MV-4-11 (cell line): ENCODE measurements around the gene POLD4.

Experiments used
- DNase-seq: peaks from one replicate; lab custom pipeline; 2025; lab: John Stamatoyannopoulos, UW

POLD4 gene

GRCh38 chr11:67387518-67387917 lies 34.2 kb upstream of the POLD4 start:
- no peak for DNase-seq

GRCh38 chr11:67387069-67387468 lies 33.7 kb upstream of the POLD4 start:
- no peak for DNase-seq

GRCh38 chr11:67384851-67385366 lies 31.6 kb upstream of the POLD4 start:
- DNase-seq, result no peak

- DNase-seq, result peak; percentile 72
Measured at GRCh38 chr11:67382276-67383136, 29.2 kb upstream of the POLD4 start.

- DNase-seq, result peak; percentile 89
Measured at GRCh38 chr11:67381244-67381972, 28.1 kb upstream of the POLD4 start.

- DNase-seq, result no peak
Measured at GRCh38 chr11:67379061-67380058, 26.0 kb upstream of the POLD4 start.

- DNase-seq, result no peak
Measured at GRCh38 chr11:67378544-67378943, 25.2 kb upstream of the POLD4 start.

- no peak for DNase-seq
Measured at GRCh38 chr11:67376873-67377808, 23.8 kb upstream of the POLD4 start.

GRCh38 chr11:67376063-67376820 lies 22.9 kb upstream of the POLD4 start:
- DNase-seq, result no peak

GRCh38 chr11:67375320-67376055 lies 22.1 kb upstream of the POLD4 start:
- no peak for DNase-seq

GRCh38 chr11:67374571-67375281 lies 21.4 kb upstream of the POLD4 start:
- no peak for DNase-seq

GRCh38 chr11:67373648-67374570 lies 20.6 kb upstream of the POLD4 start:
- peak; percentile 47 for DNase-seq

- DNase-seq, result no peak
Measured at GRCh38 chr11:67372993-67373647, 19.8 kb upstream of the POLD4 start, which contains the start of gene CLCF1. TSS of gene CLCF1 (minus strand) at chr11:67373598. CDS start at chr11:67373539, 59 bp downstream.

GRCh38 chr11:67372321-67372992 lies 19.1 kb upstream of the POLD4 start:
- no peak for DNase-seq

- peak; percentile 13 for DNase-seq
Measured at GRCh38 chr11:67371911-67372320, 18.6 kb upstream of the POLD4 start.
